Trophoblast cell (in vitro differentiated cells and primary cell): Measurements from ENCODE around the gene NELFB.

Experiments used
- DNase-seq, 2 donors: peaks; one replicate each; pipeline ENCODE4 v3.0.0-alpha.2; 2016
- H2AFZ ChIP-seq: 2 replicates; pipeline ENCODE4 v1.6.1; 2013; ENCODE audit warnings: low read length, moderate library complexity, mild to moderate bottlenecking; ENCODE audit not compliant: insufficient read depth, poor library complexity
- H2AK5ac ChIP-seq: 2 replicates; pipeline ENCODE4 v1.6.1; 2013; ENCODE audit warnings: mild to moderate bottlenecking, low read length
- H2BK120ac ChIP-seq: 2 replicates; pipeline ENCODE4 v1.6.1; 2013; ENCODE audit warnings: low read length, mild to moderate bottlenecking, moderate library complexity; ENCODE audit not compliant: insufficient read depth, poor library complexity
- H2BK12ac ChIP-seq: 2 replicates; pipeline ENCODE4 v1.6.1; 2013; ENCODE audit warnings: mild to moderate bottlenecking, low read length, moderate library complexity
- H2BK5ac ChIP-seq: 2 replicates; pipeline ENCODE4 v1.6.1; 2013; ENCODE audit warnings: low read length, low read depth, moderate library complexity, mild to moderate bottlenecking; ENCODE audit not compliant: poor library complexity
- H3K14ac ChIP-seq: 2 replicates; pipeline ENCODE4 v1.6.1; 2013; ENCODE audit warnings: mild to moderate bottlenecking, low read length
- H3K18ac ChIP-seq: 2 replicates; pipeline ENCODE4 v1.6.1; 2013; ENCODE audit warnings: mild to moderate bottlenecking, low read length
- H3K23ac ChIP-seq: 2 replicates; pipeline ENCODE4 v1.6.1; 2013; ENCODE audit warnings: low read length
- H3K27ac ChIP-seq: 2 replicates; pipeline ENCODE4 v1.5.1; 2013; ENCODE audit warnings: low read depth, mild to moderate bottlenecking, inconsistent platforms, low read length, moderate library complexity
- H3K27me3 ChIP-seq: 2 replicates; pipeline ENCODE4 v1.6.1; 2013; ENCODE audit warnings: inconsistent platforms, mild to moderate bottlenecking, low read length, moderate library complexity; ENCODE audit not compliant: insufficient read depth
- H3K36me3 ChIP-seq, 2 experiments: 1 replicate in 1 of 2; 2 replicates in 1 of 2; pipeline ENCODE4 v1.6.1; 2013; ENCODE audit warnings: low read length in 2 of 2, mild to moderate bottlenecking in 2 of 2, moderate library complexity in 1 of 2; ENCODE audit not compliant: insufficient read depth in 2 of 2, control insufficient read depth in 1 of 2
- H3K4ac ChIP-seq: 2 replicates; pipeline ENCODE4 v1.6.1; 2013; ENCODE audit warnings: low read depth, mild to moderate bottlenecking, low read length, moderate library complexity
- H3K4me1 ChIP-seq, 2 experiments: 1 replicate in 1 of 2; 2 replicates in 1 of 2; pipeline ENCODE4 v1.6.1; 2013; ENCODE audit warnings: low read length in 2 of 2, mild to moderate bottlenecking in 2 of 2, moderate library complexity in 1 of 2; ENCODE audit not compliant: insufficient read depth in 2 of 2, control insufficient read depth in 1 of 2
- H3K4me2 ChIP-seq: 2 replicates; pipeline ENCODE4 v1.6.1; 2013; ENCODE audit warnings: inconsistent platforms, mild to moderate bottlenecking, low read length, moderate library complexity
- H3K4me3 ChIP-seq: 2 replicates; pipeline ENCODE4 v1.5.1; 2013; ENCODE audit warnings: mild to moderate bottlenecking, low read depth, low read length, inconsistent platforms
- H3K79me1 ChIP-seq: one replicate; pipeline ENCODE4 v1.6.1; 2013; ENCODE audit warnings: low read length
- H3K79me2 ChIP-seq: 2 replicates; pipeline ENCODE4 v1.6.1; 2013; ENCODE audit warnings: low read length, mild to moderate bottlenecking; ENCODE audit not compliant: control insufficient read depth, insufficient read depth, poor library complexity
- H3K9ac ChIP-seq: 2 replicates; pipeline ENCODE4 v1.6.1; 2013; ENCODE audit warnings: mild to moderate bottlenecking, low read length
- H3K9me3 ChIP-seq: 2 replicates; pipeline ENCODE4 v1.6.1; 2013; ENCODE audit warnings: low read depth, mild to moderate bottlenecking, control low read depth, inconsistent platforms, low read length; ENCODE audit not compliant: insufficient read depth
- H4K12ac ChIP-seq: 2 replicates; pipeline ENCODE4 v1.6.1; 2013; ENCODE audit warnings: low read depth, mild to moderate bottlenecking, low read length, moderate library complexity
- H4K8ac ChIP-seq: 2 replicates; pipeline ENCODE4 v1.6.1; 2013; ENCODE audit warnings: low read depth, mild to moderate bottlenecking, low read length, moderate library complexity
- H4K91ac ChIP-seq: one replicate; pipeline ENCODE4 v1.6.1; 2013; ENCODE audit warnings: low read depth, mild to moderate bottlenecking, low read length, moderate library complexity
- WGBS: extraction: QIAGEN DNeasy Blood & Tissue Kit; methylation state at CpG from one replicate; pipeline ENCODE4 v1.1.7; 2013; ENCODE audit warnings: missing lambda C conversion rate; ENCODE audit not compliant: insufficient read length, insufficient coverage; ENCODE audit errors: extremely low coverage; 5-methylcytosine and 5-hydroxymethylcytosine counted together

NELFB gene

DNA sequence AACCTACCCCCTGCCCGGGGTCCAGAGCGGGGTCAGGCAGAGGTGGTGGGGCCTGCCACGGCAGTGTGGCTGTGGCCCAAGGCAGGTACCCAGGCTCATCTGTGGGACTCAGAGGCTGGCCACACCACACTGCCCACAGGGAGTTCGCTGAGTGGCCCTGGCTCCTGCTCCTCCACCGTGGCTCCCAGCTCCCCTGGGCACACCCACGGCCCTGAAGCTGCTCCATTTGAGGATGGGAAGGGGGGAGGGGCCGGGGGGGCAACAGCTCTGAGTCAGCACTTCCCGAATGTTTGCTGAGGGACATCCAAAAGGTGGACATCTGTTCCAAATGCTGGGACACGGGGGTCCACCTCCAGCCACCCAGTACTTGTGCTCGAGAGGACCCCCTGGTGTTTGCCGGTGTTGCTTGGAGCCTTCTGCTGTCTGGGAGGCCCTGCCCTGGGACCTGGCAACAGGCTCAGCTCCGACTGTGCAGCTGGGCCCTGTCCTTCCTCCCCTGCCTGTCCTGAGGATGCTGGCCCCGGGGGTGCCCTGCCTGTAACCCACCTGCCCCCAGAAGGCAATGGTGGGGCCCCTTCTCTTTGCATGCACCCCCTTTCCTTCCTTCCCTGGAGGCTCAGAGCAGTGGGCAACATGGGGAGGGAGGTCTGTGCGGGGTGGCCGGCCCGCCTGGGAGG is 49.4 kb downstream of the NELFB start:
- H3K14ac ChIP-seq, result no peak overlapping the region
- H2BK5ac ChIP-seq, result no peak overlapping the region
- H3K79me2 ChIP-seq, result no peaks in the 10 kb centered on the region
- H2BK120ac ChIP-seq, result no peak overlapping the region
- H3K79me1 ChIP-seq, result peaks cover 2% of the 10 kb centered on the region
- H3K4ac ChIP-seq, result no peak overlapping the region
- no CpG with 5 or more reads among the region's 16 CpGs for WGBS
- peaks cover 5% of the 10 kb centered on the region for H3K27me3 ChIP-seq
- DNase-seq, result no peak
- H3K27ac ChIP-seq, result no peak overlapping the region
- H2AK5ac ChIP-seq, result no peak overlapping the region
- H3K9ac ChIP-seq, result no peak overlapping the region
- no peaks in the 10 kb centered on the region for H3K9me3 ChIP-seq
- no peaks in the 10 kb centered on the region for H3K36me3 ChIP-seq
- H3K18ac ChIP-seq, result no peak overlapping the region
- no peak overlapping the region for H2BK12ac ChIP-seq
- H4K8ac ChIP-seq, result no peak overlapping the region
- no peak overlapping the region for H2AFZ ChIP-seq
- no peak overlapping the region for H3K4me2 ChIP-seq
- no peak overlapping the region for H3K4me3 ChIP-seq
- H4K91ac ChIP-seq, result no peak overlapping the region
- peaks cover 9 to 22% of the 10 kb centered on the region in 2 experiments for H3K4me1 ChIP-seq
- no peak overlapping the region for H3K23ac ChIP-seq
- no peak overlapping the region for H4K12ac ChIP-seq

DNA sequence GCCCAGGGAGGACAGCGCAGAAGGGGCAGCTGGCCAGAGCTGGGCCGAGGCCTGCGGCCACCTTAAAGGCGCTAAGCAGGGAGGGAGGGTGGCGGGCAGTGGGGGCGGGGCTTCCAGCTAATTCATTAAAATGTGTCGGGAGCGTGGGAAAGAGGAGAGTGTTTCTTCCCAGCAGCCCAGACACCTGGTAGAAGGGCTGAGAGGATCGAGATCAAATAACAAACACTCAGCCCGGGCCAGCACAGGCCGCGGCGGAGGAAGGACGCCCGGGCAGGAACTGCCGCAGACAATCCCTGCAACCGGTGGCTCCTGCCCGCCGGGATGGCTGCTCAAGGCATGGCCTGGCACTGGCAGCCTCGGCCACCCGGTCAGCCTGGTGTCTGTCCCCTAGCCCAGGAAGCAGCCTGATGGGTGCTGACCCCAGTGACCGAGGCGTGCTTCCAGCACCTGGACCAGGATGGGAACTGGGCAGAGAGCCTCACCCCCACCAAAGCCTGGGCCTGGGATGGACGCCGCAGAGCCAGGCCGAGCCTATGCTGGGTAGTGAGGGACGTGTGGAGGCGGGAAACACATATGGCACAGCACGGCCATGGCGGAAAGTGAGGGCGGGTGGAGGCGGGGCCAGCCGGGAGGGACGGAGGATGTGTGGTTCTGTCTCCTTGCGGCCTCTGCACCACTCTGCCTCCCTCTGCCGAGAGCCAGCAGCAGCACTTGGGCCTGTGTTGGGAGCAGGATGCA is 50.1 kb downstream of the NELFB start:
- no peak overlapping the region for H2AK5ac ChIP-seq
- H2AFZ ChIP-seq, result no peak overlapping the region
- no peak overlapping the region for H3K4me2 ChIP-seq
- no peak overlapping the region for H4K91ac ChIP-seq
- no peaks in the 10 kb centered on the region for H3K9me3 ChIP-seq
- H3K18ac ChIP-seq, result no peak overlapping the region
- no peaks in the 10 kb centered on the region for H3K79me2 ChIP-seq
- no peak overlapping the region for H2BK12ac ChIP-seq
- no peak overlapping the region for H3K9ac ChIP-seq
- H3K79me1 ChIP-seq, result peaks cover 2% of the 10 kb centered on the region
- H3K36me3 ChIP-seq, result no peaks in the 10 kb centered on the region
- no peak overlapping the region for H3K4ac ChIP-seq
- peaks cover 9 to 22% of the 10 kb centered on the region in 2 experiments for H3K4me1 ChIP-seq
- H4K8ac ChIP-seq, result no peak overlapping the region
- H3K27me3 ChIP-seq, result peaks cover 5% of the 10 kb centered on the region
- no peak overlapping the region for H3K23ac ChIP-seq
- no peak overlapping the region for H4K12ac ChIP-seq
- no peak overlapping the region for H2BK5ac ChIP-seq
- no peak overlapping the region for H2BK120ac ChIP-seq
- H3K27ac ChIP-seq, result no peak overlapping the region
- no CpG with 5 or more reads among the region's 36 CpGs for WGBS
- no peak overlapping the region for H3K4me3 ChIP-seq
- no peak overlapping the region for H3K14ac ChIP-seq
- peak in 1 of 2 donors; percentile 22 for DNase-seq

DNA sequence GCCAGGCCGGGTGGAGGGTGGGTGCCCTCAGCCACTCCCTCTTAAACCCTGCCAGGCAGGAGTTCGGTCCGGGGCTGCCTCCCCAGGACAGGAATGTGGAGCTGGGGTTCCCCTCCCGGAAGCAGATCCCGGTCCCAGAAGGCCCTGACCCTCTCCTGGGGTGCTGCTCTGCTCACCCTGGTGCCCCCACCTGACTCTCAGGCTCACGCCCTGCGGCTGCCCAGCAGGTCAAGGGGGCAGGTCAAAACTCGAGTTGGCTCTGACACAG is 50.6 kb downstream of the NELFB start:
- Histone ChIP-seq H3K14ac (no peak overlapping the region), H3K79me2 (no peaks in the 10 kb centered on the region), H3K9me3 (no peaks in the 10 kb centered on the region), H2BK120ac (no peak overlapping the region), H2BK5ac (no peak overlapping the region), H2AFZ (no peak overlapping the region), H3K4me2 (no peak overlapping the region), H2AK5ac (no peak overlapping the region), H4K91ac (no peak overlapping the region), H3K79me1 (peaks cover 2% of the 10 kb centered on the region), H3K4me1 (peaks cover 9 to 19% of the 10 kb centered on the region in 2 experiments), H3K18ac (no peak overlapping the region), H3K4me3 (no peak overlapping the region), H4K8ac (no peak overlapping the region), H3K36me3 (no peaks in the 10 kb centered on the region), H2BK12ac (no peak overlapping the region), H3K4ac (no peak overlapping the region), H4K12ac (no peak overlapping the region), H3K23ac (no peak overlapping the region), H3K27ac (no peak overlapping the region), H3K27me3 (peaks cover 5% of the 10 kb centered on the region), H3K9ac (no peak overlapping the region)
- no peak for DNase-seq
- no CpG with 5 or more reads among the region's 8 CpGs for WGBS

DNA sequence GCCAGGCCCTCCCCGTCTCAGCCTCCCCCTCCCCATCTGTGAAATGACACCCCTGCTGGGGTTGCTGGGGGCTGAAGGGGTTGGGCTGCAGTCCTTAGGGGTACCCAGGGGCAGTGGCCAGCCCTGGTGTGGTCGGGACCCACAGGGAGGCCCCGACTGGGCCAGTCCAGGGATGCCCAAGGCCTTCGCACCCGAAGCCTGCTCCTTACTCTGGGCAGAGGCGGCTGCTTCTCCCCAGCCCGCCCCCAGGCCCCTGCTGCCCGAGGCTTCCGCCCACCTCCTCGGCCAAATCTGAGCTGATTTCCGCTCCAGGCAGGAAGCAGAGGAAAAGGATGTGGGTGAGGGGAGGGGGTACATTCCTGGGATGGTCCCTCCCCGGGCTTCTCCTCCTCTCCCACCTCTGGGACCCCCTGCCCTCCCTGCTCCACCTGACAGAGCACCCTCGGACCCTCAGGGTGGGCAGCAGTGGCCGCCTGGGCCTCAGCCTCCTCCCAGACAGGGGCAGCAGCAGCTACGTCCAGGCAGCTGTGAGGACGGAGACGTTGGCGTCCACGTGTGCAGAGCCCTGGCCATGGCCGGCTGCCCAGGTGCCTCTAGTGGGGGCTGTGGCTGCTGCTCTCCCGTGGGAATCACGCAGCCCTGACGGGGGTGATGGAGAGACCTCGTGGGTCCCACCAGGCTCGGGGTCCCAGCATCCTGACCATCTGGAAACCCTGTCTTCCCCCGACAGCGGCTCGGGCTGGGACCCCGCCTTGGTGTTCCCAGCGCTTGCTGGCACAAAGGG is 51.1 kb downstream of the NELFB start:
- H2BK5ac ChIP-seq, result no peak overlapping the region
- no peak overlapping the region for H3K14ac ChIP-seq
- no peaks in the 10 kb centered on the region for H3K79me2 ChIP-seq
- H3K9me3 ChIP-seq, result no peaks in the 10 kb centered on the region
- no peak overlapping the region for H3K4me2 ChIP-seq
- no peak overlapping the region for H3K23ac ChIP-seq
- H3K36me3 ChIP-seq, result no peaks in the 10 kb centered on the region
- H3K4ac ChIP-seq, result no peak overlapping the region
- H2AK5ac ChIP-seq, result no peak overlapping the region
- no peak overlapping the region for H2AFZ ChIP-seq
- no peak overlapping the region for H4K91ac ChIP-seq
- no peak overlapping the region for H2BK120ac ChIP-seq
- H3K79me1 ChIP-seq, result peaks cover 2% of the 10 kb centered on the region
- H3K27me3 ChIP-seq, result peaks cover 5% of the 10 kb centered on the region
- H4K12ac ChIP-seq, result no peak overlapping the region
- H3K4me3 ChIP-seq, result no peak overlapping the region
- no peak overlapping the region for H3K9ac ChIP-seq
- no peak overlapping the region for H4K8ac ChIP-seq
- DNase-seq, result no peak
- H2BK12ac ChIP-seq, result no peak overlapping the region
- H3K27ac ChIP-seq, result no peak overlapping the region
- H3K4me1 ChIP-seq, result peaks cover 9 to 16% of the 10 kb centered on the region in 2 experiments
- WGBS, result no CpG with 5 or more reads among the region's 30 CpGs
- H3K18ac ChIP-seq, result no peak overlapping the region
